DMS153 (cell line): ENCODE measurements around the gene TRIM52.

Source experiments
- DNase-seq: peaks from one replicate; lab custom pipeline; 2025; lab: John Stamatoyannopoulos, UW

Gene TRIM52

GRCh38 chr5:181258576-181258975, 2.4 kb downstream of the TRIM52 start:
- no peak for DNase-seq

GRCh38 chr5:181255836-181256578, 4.9 kb downstream of the TRIM52 start:
- no peak for DNase-seq

- no peak for DNase-seq
Measured at GRCh38 chr5:181255276-181255675, 5.7 kb downstream of the TRIM52 start.

- no peak for DNase-seq
Measured at GRCh38 chr5:181248277-181248676, 12.7 kb downstream of the TRIM52 start.

GRCh38 chr5:181246276-181247049, 14.5 kb downstream of the TRIM52 start:
- DNase-seq: no peak

GRCh38 chr5:181245427-181246275, 15.3 kb downstream of the TRIM52 start:
- no peak for DNase-seq

- DNase-seq: no peak
Measured at GRCh38 chr5:181243564-181244343, 17.2 kb downstream of the TRIM52 start, which contains the start of gene RACK1. RACK1 (minus strand) TSS chr5:181243906; CDS start chr5:181243800, 106 bp downstream.

- DNase-seq: no peak
Measured at GRCh38 chr5:181243018-181243563, 17.9 kb downstream of the TRIM52 start.

GRCh38 chr5:181242031-181242451, 18.9 kb downstream of the TRIM52 start:
- DNase-seq: no peak

- DNase-seq: no peak
Measured at GRCh38 chr5:181241393-181241975, 19.5 kb downstream of the TRIM52 start.

- no peak for DNase-seq
Measured at GRCh38 chr5:181239062-181239663, 21.8 kb downstream of the TRIM52 start.

GRCh38 chr5:181237729-181238385, 23.1 kb downstream of the TRIM52 start:
- no peak for DNase-seq

GRCh38 chr5:181236954-181237641, 23.8 kb downstream of the TRIM52 start:
- DNase-seq: no peak

- no peak for DNase-seq
Measured at GRCh38 chr5:181236471-181236870, 24.5 kb downstream of the TRIM52 start.

- DNase-seq: no peak
Measured at GRCh38 chr5:181235689-181236366, 25.1 kb downstream of the TRIM52 start.

- DNase-seq: no peak
Measured at GRCh38 chr5:181235323-181235688, 25.6 kb downstream of the TRIM52 start.

GRCh38 chr5:181234455-181235306, 26.3 kb downstream of the TRIM52 start:
- DNase-seq: no peak
